ENCODE data around the gene FNIP2. TPM values are rescaled to one million over a fixed set of nuclear protein-coding genes. Genes with fewer than 3 reads are reported as not detected.
"Not testable (repeated sequence)": the region's sequence is repeated elsewhere in the genome, so short reads cannot be mapped to it uniquely, and the experiment has no call there.

The FNIP2 gene
- total RNA-seq, 1 donor from 2014 or later: 56.0 TPM

GRCh38 chr4:158877069-158877468, 108.2 kb downstream of the FNIP2 start:
- TF ChIP-seq CTCF (IDR thresholded peaks at IDR 0.05; ENCODE audit: unreplicated experiment): no peak
- Mint-ChIP-seq H3K9me3 (ENCODE audit: low read depth) (peaks cover 3% of the 10 kb centered on the region), H3K4me3 (ENCODE audit: low read depth) (no peak overlapping the region), H3K27me3 (no peaks in the 10 kb centered on the region), H3K36me3 (ENCODE audit: insufficient read depth) (peaks cover 39% of the 10 kb centered on the region), H3K4me1 (ENCODE audit: low read depth) (peaks cover 21% of the 10 kb centered on the region), H3K27ac (no peak overlapping the region)
- DNase-seq (ENCODE audit: low spot score, unreplicated experiment): no peak

GRCh38 chr4:158882142-158882541, 113.3 kb downstream of the FNIP2 start:
- not testable (repeated sequence) for H3K9me3 Mint-ChIP-seq (ENCODE audit: low read depth); DNase-seq (ENCODE audit: low spot score, unreplicated experiment); H3K4me1 Mint-ChIP-seq (ENCODE audit: low read depth); H3K4me3 Mint-ChIP-seq (ENCODE audit: low read depth); H3K27ac Mint-ChIP-seq; H3K27me3 Mint-ChIP-seq
- H3K36me3 Mint-ChIP-seq (ENCODE audit: insufficient read depth): peaks cover 52% of the 10 kb centered on the region

- no peak for TF ChIP-seq CTCF (IDR thresholded peaks at IDR 0.05; ENCODE audit: unreplicated experiment)
- Mint-ChIP-seq H3K4me1 (ENCODE audit: low read depth) (peaks cover 3% of the 10 kb centered on the region), H3K4me3 (ENCODE audit: low read depth) (no peak overlapping the region), H3K27me3 (no peaks in the 10 kb centered on the region), H3K9me3 (ENCODE audit: low read depth) (no peaks in the 10 kb centered on the region), H3K27ac (peak overlapping the region; percentile 53), H3K36me3 (ENCODE audit: insufficient read depth) (peaks cover 43% of the 10 kb centered on the region)
- DNase-seq (ENCODE audit: low spot score, unreplicated experiment): no peak
These were observed 115.5 kb downstream of the FNIP2 start for GRCh38 chr4:158884280-158884679.

GRCh38 chr4:158885564-158885963, 116.7 kb downstream of the FNIP2 start:
- Mint-ChIP-seq H3K27me3 (no peaks in the 10 kb centered on the region), H3K4me1 (ENCODE audit: low read depth) (peaks cover 3% of the 10 kb centered on the region), H3K36me3 (ENCODE audit: insufficient read depth) (peaks cover 36% of the 10 kb centered on the region), H3K4me3 (ENCODE audit: low read depth) (no peak overlapping the region), H3K9me3 (ENCODE audit: low read depth) (no peaks in the 10 kb centered on the region), H3K27ac (no peak overlapping the region)
- TF ChIP-seq CTCF (IDR thresholded peaks at IDR 0.05; ENCODE audit: unreplicated experiment): no peak
- DNase-seq (ENCODE audit: low spot score, unreplicated experiment): no peak

- Mint-ChIP-seq H3K4me3 (ENCODE audit: low read depth) (no peak overlapping the region), H3K9me3 (ENCODE audit: low read depth) (no peaks in the 10 kb centered on the region), H3K36me3 (ENCODE audit: insufficient read depth) (peaks cover 19% of the 10 kb centered on the region), H3K4me1 (ENCODE audit: low read depth) (peaks cover 3% of the 10 kb centered on the region), H3K27me3 (no peaks in the 10 kb centered on the region), H3K27ac (no peak overlapping the region)
- DNase-seq (ENCODE audit: low spot score, unreplicated experiment): no peak
- no peak for TF ChIP-seq CTCF (IDR thresholded peaks at IDR 0.05; ENCODE audit: unreplicated experiment)
These were observed 121.5 kb downstream of the FNIP2 start for GRCh38 chr4:158890294-158890693.

- Mint-ChIP-seq H3K4me1 (ENCODE audit: low read depth) (peaks cover 6% of the 10 kb centered on the region), H3K9me3 (ENCODE audit: low read depth) (no peaks in the 10 kb centered on the region), H3K27ac (no peak overlapping the region), H3K27me3 (no peaks in the 10 kb centered on the region), H3K36me3 (ENCODE audit: insufficient read depth) (peaks cover 24% of the 10 kb centered on the region), H3K4me3 (ENCODE audit: low read depth) (no peak overlapping the region)
- no peak for TF ChIP-seq CTCF (IDR thresholded peaks at IDR 0.05; ENCODE audit: unreplicated experiment)
- no peak for DNase-seq (ENCODE audit: low spot score, unreplicated experiment)
These were observed 122.4 kb downstream of the FNIP2 start for GRCh38 chr4:158891256-158891655.
